GM12801 (cell line): ENCODE data around the gene TM9SF2.

Source experiments
- TF ChIP-seq, protein P1 (sequence below): IDR thresholded peaks from one replicate; pipeline ENCODE4 v1.5.1; 2011; ENCODE audit warnings: control low read depth; ENCODE audit not compliant: insufficient read length; ENCODE audit errors: extremely low read depth

The TM9SF2 gene

DNA sequence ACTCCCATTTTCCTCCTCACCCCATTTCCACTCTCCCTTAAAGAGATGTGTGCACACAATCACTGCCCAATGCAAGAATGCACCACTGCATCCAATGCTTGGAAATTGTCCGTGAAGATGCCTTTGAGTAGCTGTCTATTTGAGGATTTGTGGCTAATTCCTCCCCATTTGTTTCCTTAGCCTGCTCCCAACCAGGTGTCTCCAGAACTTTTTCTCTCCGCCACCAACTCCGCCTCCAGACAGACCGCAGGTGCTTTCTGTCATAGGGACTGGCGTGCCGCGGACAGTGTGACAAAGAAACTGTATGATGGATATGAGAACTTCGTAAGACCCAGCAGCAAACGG is 461 bp upstream of the TM9SF2 start:
- TF ChIP-seq, protein P1, sequence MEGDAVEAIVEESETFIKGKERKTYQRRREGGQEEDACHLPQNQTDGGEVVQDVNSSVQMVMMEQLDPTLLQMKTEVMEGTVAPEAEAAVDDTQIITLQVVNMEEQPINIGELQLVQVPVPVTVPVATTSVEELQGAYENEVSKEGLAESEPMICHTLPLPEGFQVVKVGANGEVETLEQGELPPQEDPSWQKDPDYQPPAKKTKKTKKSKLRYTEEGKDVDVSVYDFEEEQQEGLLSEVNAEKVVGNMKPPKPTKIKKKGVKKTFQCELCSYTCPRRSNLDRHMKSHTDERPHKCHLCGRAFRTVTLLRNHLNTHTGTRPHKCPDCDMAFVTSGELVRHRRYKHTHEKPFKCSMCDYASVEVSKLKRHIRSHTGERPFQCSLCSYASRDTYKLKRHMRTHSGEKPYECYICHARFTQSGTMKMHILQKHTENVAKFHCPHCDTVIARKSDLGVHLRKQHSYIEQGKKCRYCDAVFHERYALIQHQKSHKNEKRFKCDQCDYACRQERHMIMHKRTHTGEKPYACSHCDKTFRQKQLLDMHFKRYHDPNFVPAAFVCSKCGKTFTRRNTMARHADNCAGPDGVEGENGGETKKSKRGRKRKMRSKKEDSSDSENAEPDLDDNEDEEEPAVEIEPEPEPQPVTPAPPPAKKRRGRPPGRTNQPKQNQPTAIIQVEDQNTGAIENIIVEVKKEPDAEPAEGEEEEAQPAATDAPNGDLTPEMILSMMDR, result no peak

DNA sequence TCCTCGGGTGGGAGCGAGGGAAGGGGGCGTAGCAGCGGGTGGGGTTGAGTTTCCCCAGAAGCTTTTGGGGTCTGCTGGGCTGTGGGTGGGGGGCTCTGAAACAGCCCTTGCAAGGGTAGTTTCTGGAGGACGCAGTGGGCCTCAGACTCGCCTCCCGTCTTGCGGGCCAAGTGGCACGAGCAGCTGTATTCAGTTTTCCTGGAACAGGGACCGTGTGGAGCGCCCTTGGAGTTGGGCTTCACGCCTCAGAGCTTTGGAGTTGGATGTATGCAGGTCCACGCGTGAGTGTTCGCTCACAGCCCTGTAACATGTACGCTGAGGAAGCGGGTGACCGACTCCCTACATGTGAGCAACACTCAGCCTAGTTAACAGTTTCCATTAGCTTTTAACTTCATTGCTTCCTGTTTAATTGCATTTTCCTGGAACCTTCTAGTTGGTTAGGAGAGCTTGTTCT is 603 bp downstream of the TM9SF2 start:
- TF ChIP-seq, protein P1, result no peak

DNA sequence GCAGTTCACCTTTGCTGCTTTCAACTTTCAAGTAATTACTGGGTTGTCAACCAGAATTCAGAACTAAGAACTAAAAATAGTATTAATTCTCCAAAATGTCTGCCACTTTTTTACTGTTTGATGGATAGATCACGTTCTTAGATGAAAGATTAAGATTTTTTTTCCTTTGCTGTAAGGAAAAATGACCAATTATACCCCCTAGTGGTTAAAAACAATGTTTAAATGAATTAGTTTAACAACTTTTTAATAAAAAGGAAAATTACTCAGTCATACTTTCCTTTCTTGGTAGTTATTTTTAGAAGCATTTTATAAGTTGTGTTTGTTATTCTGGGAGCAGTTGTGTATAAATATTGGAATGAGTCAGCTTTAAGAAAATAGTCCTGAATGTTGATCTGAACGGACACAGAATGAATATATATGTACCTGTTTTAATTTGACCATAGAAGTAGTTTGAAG is 4.6 kb downstream of the TM9SF2 start:
- TF ChIP-seq, protein P1, result no peak

DNA sequence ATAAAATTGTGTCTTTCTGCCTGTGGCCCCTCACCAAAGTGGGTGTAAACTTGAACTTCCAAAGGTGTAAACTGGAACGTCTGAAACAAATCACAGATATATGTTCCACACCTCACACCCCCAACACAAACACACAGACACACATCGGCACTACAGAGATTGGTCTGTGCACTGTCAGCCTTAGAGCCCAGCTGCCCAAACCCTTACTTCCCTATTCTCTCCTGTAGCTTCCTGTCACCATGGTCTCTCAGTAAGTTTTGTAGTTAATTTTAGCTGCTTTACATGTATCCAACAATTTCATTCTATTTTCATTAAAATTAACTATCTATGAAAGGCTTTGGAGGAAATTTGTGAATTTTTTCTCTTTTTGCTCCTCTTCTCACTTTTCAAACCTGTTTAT is 5.4 kb downstream of the TM9SF2 start:
- TF ChIP-seq, protein P1, result no peak

DNA sequence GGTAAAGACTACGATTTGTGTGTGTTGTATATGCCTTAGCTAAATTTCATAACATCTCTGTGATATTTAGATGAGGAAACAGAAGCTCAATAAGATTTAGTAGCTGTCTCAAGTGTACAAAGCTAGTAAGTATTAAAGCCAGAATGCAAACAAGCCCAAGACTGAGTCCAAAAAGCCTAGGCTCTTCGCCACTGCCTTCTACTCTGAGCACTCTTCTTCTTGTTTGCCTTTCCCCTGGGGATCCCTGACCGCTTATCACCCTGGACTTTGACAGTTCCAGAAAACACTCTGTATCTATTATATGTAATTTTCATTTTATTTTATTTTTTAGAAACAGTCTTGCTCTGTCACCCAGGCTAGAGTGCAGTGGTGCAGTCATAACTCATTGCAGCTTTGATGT is 5.8 kb downstream of the TM9SF2 start:
- TF ChIP-seq, protein P1, result no peak

DNA sequence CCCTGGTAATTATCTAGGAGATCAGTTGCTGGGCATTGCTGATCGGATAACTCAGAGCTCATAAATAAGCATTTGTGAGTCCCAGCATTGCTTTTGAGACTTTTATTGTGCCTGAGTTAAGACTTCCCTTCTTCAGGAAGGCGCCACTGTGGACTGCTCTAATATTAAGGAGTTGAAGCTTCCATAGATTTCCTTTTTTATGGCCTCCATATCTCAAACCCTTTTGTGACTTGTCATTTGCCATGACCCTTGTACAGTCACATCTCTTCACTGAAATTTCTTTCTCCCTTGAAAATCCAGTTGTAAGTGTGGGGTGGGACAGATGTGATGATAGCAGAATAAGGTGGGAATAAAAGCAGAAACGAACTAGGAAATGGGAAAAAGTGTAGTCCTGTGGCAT is 6.3 kb downstream of the TM9SF2 start:
- TF ChIP-seq, protein P1, result no peak

DNA sequence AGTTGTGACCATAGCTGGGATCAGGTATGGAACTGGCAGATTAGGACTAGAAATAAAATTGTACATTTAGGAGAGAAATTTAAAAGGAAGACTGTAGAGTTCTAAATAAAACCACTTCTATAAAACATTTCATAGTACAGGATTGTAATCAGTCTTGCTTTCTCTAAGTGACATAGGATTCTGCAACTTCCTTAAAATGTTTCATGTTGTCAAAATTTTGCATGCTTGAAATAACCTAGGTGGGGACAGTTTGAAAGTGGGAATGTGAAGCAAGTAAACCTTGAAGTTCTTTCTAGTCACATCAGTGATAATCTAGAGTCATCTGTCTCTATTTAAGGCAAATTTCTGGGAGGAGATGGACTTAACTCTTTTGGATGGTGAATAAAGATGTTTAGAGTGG is 6.7 kb downstream of the TM9SF2 start:
- TF ChIP-seq, protein P1, result no peak

DNA sequence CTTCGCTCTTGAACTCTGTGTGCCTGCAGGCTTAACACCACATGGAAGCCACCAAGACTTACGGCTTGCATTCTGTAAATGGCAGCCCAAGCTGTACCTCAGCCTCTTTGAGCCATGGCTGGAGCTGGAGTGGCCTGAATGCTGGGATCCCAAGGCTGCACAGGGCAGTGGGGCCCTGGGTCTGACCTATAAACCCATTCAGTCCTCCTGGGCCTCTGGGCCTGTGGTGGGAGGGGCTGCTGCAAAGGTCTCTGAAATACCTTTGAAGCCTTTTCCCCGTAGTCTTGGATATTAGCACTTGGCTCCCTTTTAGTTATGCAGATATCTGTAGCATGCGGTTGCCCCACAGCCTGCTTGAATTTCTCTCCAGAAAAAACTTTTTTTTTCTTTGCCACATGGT is 8.2 kb downstream of the TM9SF2 start:
- TF ChIP-seq, protein P1, result no peak
